ENCODE measurements around the gene COLEC12. TPM values are rescaled to one million over a fixed set of nuclear protein-coding genes. Genes with fewer than 3 reads are reported as not detected.

Gene COLEC12
- total and polyA plus RNA-seq, 2 experiments from 2014 or later = 19.4 to 25.9 TPM

GRCh38 chr18:425106-425745 lies 75.3 kb downstream of the COLEC12 start:
- in situ Hi-C loops (cut with MboI) = no loop called here
- no peaks in the 10 kb centered on the region for H3K27me3 ChIP-seq (replicated peaks; ENCODE audit: insufficient read depth)
- no peak overlapping the region for H3K9ac ChIP-seq
- peaks cover 53% of the 10 kb centered on the region for H3K4me1 ChIP-seq (ENCODE audit: insufficient read depth)
- no peak overlapping the region for H3K4me2 ChIP-seq (ENCODE audit: unreplicated experiment)
- H4K20me1 ChIP-seq (ENCODE audit: insufficient read depth) = no peaks in the 10 kb centered on the region
- no peak overlapping the region for H3K4me3 ChIP-seq
- 84% methylated on average over 7 of the region's 7 CpGs for WGBS, 2 experiments (ENCODE audit: low coverage in 1 of 2, low lambda C conversion rate in 2 of 2, missing lambda C conversion rate in 2 of 2)
- H3F3A ChIP-seq (ENCODE audit: insufficient read depth) = peaks cover 57% of the 10 kb centered on the region
- no peaks in the 10 kb centered on the region for H3K9me2 ChIP-seq (ENCODE audit: insufficient read depth)
- H3K9me3 ChIP-seq (ENCODE audit: low read depth) = no peaks in the 10 kb centered on the region
- TF ChIP-seq EZH2phosphoT487 (IDR thresholded peaks at IDR 0.05; ENCODE audit: insufficient read depth, low read depth) = no peak
- no peak for TF ChIP-seq EZH2 (IDR thresholded peaks at IDR 0.05; ENCODE audit: insufficient read depth, poor library complexity, severe bottlenecking)
- no peaks in the 10 kb centered on the region for H3K79me2 ChIP-seq (ENCODE audit: insufficient read depth)
- no peak overlapping the region for H3K27ac ChIP-seq
- DNase-seq = no peak
- no peaks in the 10 kb centered on the region for H3K36me3 ChIP-seq (ENCODE audit: low read depth)
- no peak overlapping the region for H2AFZ ChIP-seq

- Histone ChIP-seq H3K36me3 (ENCODE audit: low read depth) (no peaks in the 10 kb centered on the region), H3K79me2 (ENCODE audit: insufficient read depth) (no peaks in the 10 kb centered on the region), H4K20me1 (ENCODE audit: insufficient read depth) (no peaks in the 10 kb centered on the region), H3F3A (ENCODE audit: insufficient read depth) (peaks cover 62% of the 10 kb centered on the region), H3K4me2 (ENCODE audit: unreplicated experiment) (no peak overlapping the region), H2AFZ (no peak overlapping the region; the same call in 1 of the 2 replicates), H3K27ac (peak overlapping the region; percentile 50), H3K9me3 (ENCODE audit: low read depth) (no peaks in the 10 kb centered on the region), H3K9me2 (ENCODE audit: insufficient read depth) (no peaks in the 10 kb centered on the region), H3K27me3 (replicated peaks; ENCODE audit: insufficient read depth) (no peaks in the 10 kb centered on the region), H3K4me1 (ENCODE audit: insufficient read depth) (peaks cover 56% of the 10 kb centered on the region), H3K4me3 (no peak overlapping the region), H3K9ac (no peak overlapping the region)
- WGBS, 2 experiments (ENCODE audit: low coverage in 1 of 2, low lambda C conversion rate in 2 of 2, missing lambda C conversion rate in 2 of 2) = 91 to 92% methylated on average over 5 of the region's 5 CpGs
- DNase-seq = no peak
- in situ Hi-C loops (cut with MboI) = no loop called here
- TF ChIP-seq EZH2phosphoT487 (IDR thresholded peaks at IDR 0.05; ENCODE audit: insufficient read depth, low read depth) (no peak), EZH2 (IDR thresholded peaks at IDR 0.05; ENCODE audit: insufficient read depth, poor library complexity, severe bottlenecking) (no peak)
These were observed 75.8 kb downstream of the COLEC12 start for GRCh38 chr18:424668-425067.

- H3K4me1 ChIP-seq (ENCODE audit: insufficient read depth) = peaks cover 60% of the 10 kb centered on the region
These were observed 76.3 kb downstream of the COLEC12 start for GRCh38 chr18:424071-424661.

GRCh38 chr18:422966-423365 lies 77.5 kb downstream of the COLEC12 start:
- no peaks in the 10 kb centered on the region for H3K36me3 ChIP-seq (ENCODE audit: low read depth)
- H3F3A ChIP-seq (ENCODE audit: insufficient read depth) = peaks cover 59% of the 10 kb centered on the region
- in situ Hi-C loops (cut with MboI) = no loop called here
- no peaks in the 10 kb centered on the region for H3K9me3 ChIP-seq (ENCODE audit: low read depth)
- H3K9me2 ChIP-seq (ENCODE audit: insufficient read depth) = no peaks in the 10 kb centered on the region
- TF ChIP-seq EZH2phosphoT487 (IDR thresholded peaks at IDR 0.05; ENCODE audit: insufficient read depth, low read depth) = no peak
- TF ChIP-seq EZH2 (IDR thresholded peaks at IDR 0.05; ENCODE audit: insufficient read depth, poor library complexity, severe bottlenecking) = no peak
- no peak overlapping the region for H3K9ac ChIP-seq
- H3K4me3 ChIP-seq = no peak overlapping the region
- no peak overlapping the region for H2AFZ ChIP-seq
- H3K79me2 ChIP-seq (ENCODE audit: insufficient read depth) = no peaks in the 10 kb centered on the region
- peaks cover 60% of the 10 kb centered on the region for H3K4me1 ChIP-seq (ENCODE audit: insufficient read depth)
- H4K20me1 ChIP-seq (ENCODE audit: insufficient read depth) = no peaks in the 10 kb centered on the region
- 88% methylated on average over 4 of the region's 4 CpGs for WGBS, 2 experiments (ENCODE audit: low coverage in 1 of 2, low lambda C conversion rate in 2 of 2, missing lambda C conversion rate in 2 of 2)
- H3K27ac ChIP-seq = no peak overlapping the region
- no peak for DNase-seq
- no peak overlapping the region for H3K4me2 ChIP-seq (ENCODE audit: unreplicated experiment)
- no peaks in the 10 kb centered on the region for H3K27me3 ChIP-seq (replicated peaks; ENCODE audit: insufficient read depth)

More at GRCh38 chr18:424071-424661, 76.3 kb downstream of the COLEC12 start:
- Histone ChIP-seq H3K4me2 (ENCODE audit: unreplicated experiment) (peak overlapping the region; percentile 24), H3K36me3 (ENCODE audit: low read depth) (no peaks in the 10 kb centered on the region), H3K27ac (peak overlapping the region; percentile 50), H2AFZ (no peak overlapping the region; the same call in 1 of the 2 replicates), H3F3A (ENCODE audit: insufficient read depth) (peaks cover 67% of the 10 kb centered on the region), H3K4me3 (no peak overlapping the region), H3K9me2 (ENCODE audit: insufficient read depth) (no peaks in the 10 kb centered on the region), H3K27me3 (replicated peaks; ENCODE audit: insufficient read depth) (no peaks in the 10 kb centered on the region), H3K9me3 (ENCODE audit: low read depth) (no peaks in the 10 kb centered on the region), H4K20me1 (ENCODE audit: insufficient read depth) (no peaks in the 10 kb centered on the region), H3K9ac (no peak overlapping the region), H3K79me2 (ENCODE audit: insufficient read depth) (no peaks in the 10 kb centered on the region)
- TF ChIP-seq EZH2phosphoT487 (IDR thresholded peaks at IDR 0.05; ENCODE audit: insufficient read depth, low read depth) (no peak), EZH2 (IDR thresholded peaks at IDR 0.05; ENCODE audit: insufficient read depth, poor library complexity, severe bottlenecking) (no peak)
- in situ Hi-C loops (cut with MboI) = no loop called here
- peak; percentile 58 for DNase-seq
- WGBS, 2 experiments (ENCODE audit: low coverage in 1 of 2, low lambda C conversion rate in 2 of 2, missing lambda C conversion rate in 2 of 2) = 63% methylated on average over 7 of the region's 7 CpGs

Measured in GM23248 (cell line).